ENCODE results near the gene ATOX1. TPM values are rescaled to one million over a fixed set of nuclear protein-coding genes. Genes with fewer than 3 reads are reported as not detected.

The ATOX1 gene, protein sequence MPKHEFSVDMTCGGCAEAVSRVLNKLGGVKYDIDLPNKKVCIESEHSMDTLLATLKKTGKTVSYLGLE
- total RNA-seq = 52.8 and 54.2 TPM in 2 replicates

DNA sequence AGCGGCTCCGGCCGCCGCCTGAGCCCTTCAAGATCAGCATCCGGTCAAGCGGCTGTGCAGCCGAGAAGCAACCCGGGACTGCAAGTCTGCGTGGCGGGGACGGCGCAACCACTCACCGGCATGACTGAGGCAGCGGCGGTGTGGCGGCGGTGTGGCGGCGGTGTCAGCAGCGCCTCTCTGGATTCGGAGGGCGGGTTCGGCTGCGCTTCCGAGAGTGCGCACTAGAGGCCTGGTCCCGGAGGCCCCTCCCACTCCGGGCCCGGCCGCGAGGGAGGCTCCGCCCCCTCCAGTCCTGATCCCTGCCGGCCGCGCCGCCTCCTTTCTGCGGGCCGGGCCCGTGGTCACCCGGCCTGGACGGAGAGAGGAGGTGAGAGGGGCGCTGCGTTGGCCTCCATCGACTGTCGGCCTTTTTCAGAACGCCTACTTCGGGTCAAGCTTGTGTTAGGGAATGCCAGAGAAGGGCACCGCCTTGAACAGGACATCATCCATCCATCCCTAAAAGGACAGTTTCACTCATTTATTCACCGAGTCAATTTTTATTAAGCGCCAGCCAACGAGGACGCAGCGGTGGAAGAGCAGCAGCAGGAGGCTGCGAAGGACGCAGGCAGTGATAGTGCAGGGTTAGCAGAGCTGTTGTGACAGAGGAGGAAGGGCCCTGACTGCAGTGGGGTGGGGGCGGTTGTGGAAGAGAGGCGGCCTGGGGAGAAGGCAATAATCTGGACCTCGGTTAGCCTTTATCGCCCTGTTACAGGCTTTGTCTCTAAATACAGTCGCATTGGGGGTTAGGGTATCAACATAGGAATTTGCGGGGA lies at the start of gene ATOX1:
ATOX1 (minus strand) TSS at position 202 of the 812 bp plus-strand sequence; CDS start at position 122, 80 bp downstream.
- TF ChIP-seq, protein P1, sequence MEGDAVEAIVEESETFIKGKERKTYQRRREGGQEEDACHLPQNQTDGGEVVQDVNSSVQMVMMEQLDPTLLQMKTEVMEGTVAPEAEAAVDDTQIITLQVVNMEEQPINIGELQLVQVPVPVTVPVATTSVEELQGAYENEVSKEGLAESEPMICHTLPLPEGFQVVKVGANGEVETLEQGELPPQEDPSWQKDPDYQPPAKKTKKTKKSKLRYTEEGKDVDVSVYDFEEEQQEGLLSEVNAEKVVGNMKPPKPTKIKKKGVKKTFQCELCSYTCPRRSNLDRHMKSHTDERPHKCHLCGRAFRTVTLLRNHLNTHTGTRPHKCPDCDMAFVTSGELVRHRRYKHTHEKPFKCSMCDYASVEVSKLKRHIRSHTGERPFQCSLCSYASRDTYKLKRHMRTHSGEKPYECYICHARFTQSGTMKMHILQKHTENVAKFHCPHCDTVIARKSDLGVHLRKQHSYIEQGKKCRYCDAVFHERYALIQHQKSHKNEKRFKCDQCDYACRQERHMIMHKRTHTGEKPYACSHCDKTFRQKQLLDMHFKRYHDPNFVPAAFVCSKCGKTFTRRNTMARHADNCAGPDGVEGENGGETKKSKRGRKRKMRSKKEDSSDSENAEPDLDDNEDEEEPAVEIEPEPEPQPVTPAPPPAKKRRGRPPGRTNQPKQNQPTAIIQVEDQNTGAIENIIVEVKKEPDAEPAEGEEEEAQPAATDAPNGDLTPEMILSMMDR (IDR thresholded peaks at IDR 0.05; ENCODE audit: extremely low read depth, low read depth, low read length) = no peak
- Histone ChIP-seq H3K4me1 (ENCODE audit: insufficient read depth, low read length) (peaks cover 12% of the 10 kb centered on the region), H3K4me3 (ENCODE audit: insufficient read depth, low read length) (peak within 1 kb of the TSS; percentile 93), H3K79me2 (ENCODE audit: insufficient read depth, low read length) (peaks cover 40% of the 10 kb centered on the region), H2AFZ (ENCODE audit: low read length) (peak within 1 kb of the TSS; percentile 99), H3K9me3 (ENCODE audit: low read depth, low read length) (no peaks in the 10 kb centered on the region), H3K27me3 (ENCODE audit: insufficient read depth, low read length) (no peaks in the 10 kb centered on the region), H3K4me2 (ENCODE audit: insufficient read depth, low read length) (peak within 1 kb of the TSS; percentile 91), H4K20me1 (ENCODE audit: insufficient read depth, low read length) (peaks cover 5% of the 10 kb centered on the region), H3K36me3 (ENCODE audit: insufficient read depth, low read length) (no peaks in the 10 kb centered on the region), H3K27ac (ENCODE audit: low read depth, low read length) (peak within 1 kb of the TSS; percentile 78)
- DNase-seq (ENCODE audit: insufficient read length, low spot score, missing footprints) = peak; percentile 99

DNA sequence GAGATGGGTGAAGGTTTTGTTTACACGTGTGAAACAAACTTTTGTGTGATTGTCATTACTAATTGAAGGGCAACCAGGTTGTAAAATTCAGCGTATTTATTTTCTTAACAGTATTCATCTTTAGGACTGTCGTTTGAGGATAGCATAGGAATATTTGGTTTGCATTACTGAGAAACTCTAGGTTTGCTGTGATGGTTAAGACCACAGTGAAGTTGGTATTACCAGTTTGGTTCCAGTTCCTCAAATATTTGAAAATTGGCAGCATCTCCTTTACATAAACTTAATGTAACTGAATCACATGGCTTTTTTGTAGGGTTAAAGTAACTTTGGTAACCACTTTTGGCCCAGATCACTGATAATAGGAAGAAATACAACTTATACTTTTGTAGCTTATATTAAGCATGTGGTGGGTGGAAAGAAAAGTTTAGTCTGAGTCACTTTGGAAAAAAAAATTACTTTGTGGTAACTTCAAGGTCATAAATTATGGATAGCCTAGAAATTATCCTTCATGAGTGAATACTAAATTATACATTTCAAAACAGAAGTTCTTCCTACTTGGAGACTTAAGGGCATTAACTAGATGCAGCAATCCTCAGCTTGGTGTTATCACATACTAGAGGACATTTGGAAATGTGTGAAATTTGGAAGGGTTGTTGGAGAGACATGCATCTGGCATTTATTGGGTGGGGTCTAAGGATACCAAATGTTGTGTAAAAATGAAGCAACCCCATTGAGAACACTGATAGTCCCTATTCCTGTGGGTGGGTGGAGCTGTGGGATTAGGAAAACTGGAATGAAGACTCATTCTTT lies 47.2 kb upstream of the ATOX1 start:
- H4K20me1 ChIP-seq (ENCODE audit: insufficient read depth, low read length) = peaks cover 36% of the 10 kb centered on the region
- no peak overlapping the region for H2AFZ ChIP-seq (ENCODE audit: low read length)
- peak; percentile 83 for DNase-seq (ENCODE audit: insufficient read length, low spot score, missing footprints)
- H3K27me3 ChIP-seq (ENCODE audit: insufficient read depth, low read length) = no peaks in the 10 kb centered on the region
- peaks cover 48% of the 10 kb centered on the region for H3K79me2 ChIP-seq (ENCODE audit: insufficient read depth, low read length)
- peak overlapping the region; percentile 20 for H3K4me2 ChIP-seq (ENCODE audit: insufficient read depth, low read length)
- TF ChIP-seq, protein P1 (IDR thresholded peaks at IDR 0.05; ENCODE audit: extremely low read depth, low read depth, low read length) = no peak
- peaks cover 21% of the 10 kb centered on the region for H3K4me1 ChIP-seq (ENCODE audit: insufficient read depth, low read length)
- H3K9me3 ChIP-seq (ENCODE audit: low read depth, low read length) = no peaks in the 10 kb centered on the region
- H3K36me3 ChIP-seq (ENCODE audit: insufficient read depth, low read length) = peaks cover 65% of the 10 kb centered on the region
- H3K4me3 ChIP-seq (ENCODE audit: insufficient read depth, low read length) = no peak overlapping the region
- H3K27ac ChIP-seq (ENCODE audit: low read depth, low read length) = peak overlapping the region; percentile 8

DNA sequence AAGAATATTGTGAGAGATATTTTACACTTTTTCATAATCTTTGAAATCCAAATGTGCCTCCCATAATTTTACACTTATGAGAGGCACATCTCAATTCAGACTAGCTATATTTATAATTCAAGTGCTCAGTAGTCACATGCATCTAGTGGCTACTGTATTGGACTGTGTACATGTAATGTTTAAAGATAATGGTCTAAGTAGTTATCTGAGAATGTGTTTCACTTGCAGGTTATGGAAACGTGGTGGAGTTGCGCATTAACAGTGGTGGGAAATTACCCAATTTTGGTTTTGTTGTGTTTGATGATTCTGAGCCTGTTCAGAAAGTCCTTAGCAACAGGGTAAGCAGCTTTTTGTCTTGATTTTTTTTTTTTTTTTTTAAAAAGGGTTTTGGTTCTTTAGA lies 42.1 kb upstream of the ATOX1 start:
- Histone ChIP-seq H3K27ac (ENCODE audit: low read depth, low read length) (no peak overlapping the region), H3K4me3 (ENCODE audit: insufficient read depth, low read length) (no peak overlapping the region), H3K4me1 (ENCODE audit: insufficient read depth, low read length) (peaks cover 30% of the 10 kb centered on the region), H4K20me1 (ENCODE audit: insufficient read depth, low read length) (peaks cover 54% of the 10 kb centered on the region), H3K27me3 (ENCODE audit: insufficient read depth, low read length) (no peaks in the 10 kb centered on the region), H3K36me3 (ENCODE audit: insufficient read depth, low read length) (peaks cover 85% of the 10 kb centered on the region), H3K79me2 (ENCODE audit: insufficient read depth, low read length) (peaks cover 50% of the 10 kb centered on the region), H2AFZ (ENCODE audit: low read length) (no peak overlapping the region), H3K9me3 (ENCODE audit: low read depth, low read length) (no peaks in the 10 kb centered on the region), H3K4me2 (ENCODE audit: insufficient read depth, low read length) (no peak overlapping the region)
- DNase-seq (ENCODE audit: insufficient read length, low spot score, missing footprints) = no peak
- TF ChIP-seq, protein P1 (IDR thresholded peaks at IDR 0.05; ENCODE audit: extremely low read depth, low read depth, low read length) = no peak

Measured in osteoblast (primary cell).